Measurements from ENCODE around the gene ESRRA.
A peak's percentile ranks its signal among the peaks of the same experiment; 100 is the strongest.

ESRRA gene

GRCh38 chr11:64333556-64333955 is 28.2 kb downstream of the ESRRA start:
- DNase-seq, result no peak

- no peak for DNase-seq
Measured at GRCh38 chr11:64334764-64335735, 29.7 kb downstream of the ESRRA start.

DNA sequence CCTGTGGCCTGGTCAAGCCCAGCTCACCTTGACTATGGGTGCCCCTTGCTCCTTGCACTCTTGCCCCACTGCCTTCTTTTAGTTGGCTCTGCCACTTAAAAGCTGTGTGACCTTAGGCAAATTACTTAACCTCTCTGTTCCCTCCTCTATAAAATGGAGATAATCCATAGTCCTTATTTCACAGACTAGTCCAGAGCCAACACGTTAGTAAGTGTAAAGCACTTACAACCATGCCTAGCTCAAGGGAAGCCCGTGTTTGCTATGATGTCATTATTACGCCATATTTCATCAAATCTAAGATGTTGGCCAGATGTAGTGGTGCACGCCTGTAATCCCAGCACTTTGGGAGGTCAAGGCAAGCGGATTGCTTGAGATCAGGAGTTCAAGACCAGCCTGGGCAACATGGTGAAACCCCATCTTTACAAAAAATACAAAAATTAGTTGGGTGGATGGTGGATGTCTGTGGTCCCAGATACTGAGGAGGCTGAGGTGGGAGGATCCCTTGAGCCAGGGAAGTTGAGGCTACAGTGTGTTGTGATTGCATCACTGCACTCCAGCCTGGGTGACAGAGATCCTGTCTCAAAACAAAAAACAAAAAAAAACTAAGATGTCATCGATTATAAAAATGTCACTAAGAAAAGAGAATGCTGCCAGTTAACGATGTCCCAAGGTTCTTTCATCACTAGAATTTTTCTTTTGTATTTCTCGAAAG is 32.4 kb downstream of the ESRRA start:
- no peak for DNase-seq

- no peak for DNase-seq
Measured at GRCh38 chr11:64338716-64339115, 33.4 kb downstream of the ESRRA start.

GRCh38 chr11:64339286-64339685 is 34.0 kb downstream of the ESRRA start:
- no peak for DNase-seq

DNA sequence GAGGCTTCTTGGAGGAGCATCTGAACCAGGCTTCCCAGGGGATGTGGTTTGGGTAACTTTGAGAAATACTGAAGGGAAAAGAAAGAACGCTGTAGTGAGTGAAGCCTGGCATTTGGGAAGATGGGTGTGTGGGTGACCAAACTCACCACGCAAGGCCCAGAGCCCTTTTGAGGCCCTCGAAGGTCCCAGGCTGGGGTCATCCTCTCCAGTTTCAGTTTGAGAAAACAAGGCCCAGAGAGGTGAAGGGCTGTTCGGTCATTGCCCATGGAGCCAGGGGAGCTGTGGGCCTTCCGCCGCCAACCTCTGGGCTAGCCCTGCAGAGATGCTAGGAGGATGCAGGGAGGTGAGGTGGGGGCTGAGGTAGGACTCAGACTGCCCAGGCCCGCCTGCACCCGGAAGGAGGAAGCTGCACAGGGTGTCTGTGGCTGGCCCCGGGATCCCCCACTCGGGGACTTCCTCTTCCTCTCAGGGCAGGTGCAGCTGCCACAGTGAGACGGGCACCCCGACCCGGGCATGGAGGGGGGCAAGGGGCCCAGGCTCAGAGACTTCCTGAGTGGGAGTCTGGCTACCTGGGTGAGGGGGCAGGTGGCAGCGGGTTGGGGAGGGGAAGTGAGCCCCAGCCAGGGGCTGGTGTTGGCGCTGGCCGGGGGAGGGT is 34.6 kb downstream of the ESRRA start, which contains the start of gene CCDC88B:
CCDC88B (plus strand) TSS at position 451 of the 655 bp plus-strand sequence; CDS start at position 514, 63 bp downstream.
- DNase-seq, result peak; percentile 79

DNA sequence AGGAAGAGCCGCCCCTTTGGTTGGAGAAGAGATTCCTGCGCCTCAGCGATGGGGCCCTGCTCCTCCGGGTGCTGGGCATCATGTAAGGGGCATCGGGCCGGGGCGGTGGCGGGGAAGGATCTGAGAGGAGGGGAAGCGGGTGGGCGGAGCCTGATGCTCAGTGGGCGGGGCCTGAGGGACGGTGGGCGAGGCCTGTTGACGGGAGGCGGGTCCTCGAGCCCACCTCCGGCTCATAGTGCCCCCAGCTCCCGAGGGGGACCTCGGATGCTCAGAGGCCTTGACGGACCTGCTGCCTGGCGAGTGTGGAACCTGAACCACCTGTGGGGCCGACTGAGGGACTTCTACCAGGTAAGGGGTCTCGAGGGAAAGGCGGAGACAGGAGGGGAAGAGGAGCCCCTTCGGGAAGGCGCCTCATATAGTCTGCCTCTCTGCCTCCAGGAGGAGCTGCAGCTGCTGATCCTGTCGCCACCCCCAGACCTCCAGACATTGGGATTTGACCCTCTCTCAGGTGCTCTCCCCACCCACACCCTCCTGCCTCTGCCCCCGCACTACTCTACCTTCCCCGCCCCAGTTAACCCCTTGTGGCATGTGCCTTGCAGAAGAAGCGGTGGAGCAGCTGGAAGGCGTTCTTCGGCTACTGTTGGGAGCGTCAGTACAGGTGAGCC is 35.5 kb downstream of the ESRRA start:
- peak; percentile 80 for DNase-seq

DNA sequence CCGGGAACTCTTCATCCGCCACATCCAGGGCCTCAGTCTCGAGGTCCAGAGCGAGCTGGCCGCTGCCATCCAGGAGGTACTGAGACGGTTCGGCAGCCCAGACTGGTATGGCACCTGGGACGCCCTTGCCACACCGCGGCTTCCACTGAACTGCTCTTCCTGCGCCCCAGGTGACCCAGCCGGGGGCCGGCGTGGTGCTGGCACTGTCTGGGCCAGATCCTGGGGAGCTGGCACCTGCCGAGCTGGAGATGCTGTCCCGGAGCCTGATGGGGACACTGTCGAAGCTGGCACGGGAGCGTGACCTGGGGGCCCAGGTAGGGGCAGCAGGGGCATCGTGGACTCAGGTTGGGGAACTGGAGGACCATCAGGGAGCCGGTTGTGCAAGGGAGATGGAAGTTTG is 36.1 kb downstream of the ESRRA start:
- no peak for DNase-seq

DNA sequence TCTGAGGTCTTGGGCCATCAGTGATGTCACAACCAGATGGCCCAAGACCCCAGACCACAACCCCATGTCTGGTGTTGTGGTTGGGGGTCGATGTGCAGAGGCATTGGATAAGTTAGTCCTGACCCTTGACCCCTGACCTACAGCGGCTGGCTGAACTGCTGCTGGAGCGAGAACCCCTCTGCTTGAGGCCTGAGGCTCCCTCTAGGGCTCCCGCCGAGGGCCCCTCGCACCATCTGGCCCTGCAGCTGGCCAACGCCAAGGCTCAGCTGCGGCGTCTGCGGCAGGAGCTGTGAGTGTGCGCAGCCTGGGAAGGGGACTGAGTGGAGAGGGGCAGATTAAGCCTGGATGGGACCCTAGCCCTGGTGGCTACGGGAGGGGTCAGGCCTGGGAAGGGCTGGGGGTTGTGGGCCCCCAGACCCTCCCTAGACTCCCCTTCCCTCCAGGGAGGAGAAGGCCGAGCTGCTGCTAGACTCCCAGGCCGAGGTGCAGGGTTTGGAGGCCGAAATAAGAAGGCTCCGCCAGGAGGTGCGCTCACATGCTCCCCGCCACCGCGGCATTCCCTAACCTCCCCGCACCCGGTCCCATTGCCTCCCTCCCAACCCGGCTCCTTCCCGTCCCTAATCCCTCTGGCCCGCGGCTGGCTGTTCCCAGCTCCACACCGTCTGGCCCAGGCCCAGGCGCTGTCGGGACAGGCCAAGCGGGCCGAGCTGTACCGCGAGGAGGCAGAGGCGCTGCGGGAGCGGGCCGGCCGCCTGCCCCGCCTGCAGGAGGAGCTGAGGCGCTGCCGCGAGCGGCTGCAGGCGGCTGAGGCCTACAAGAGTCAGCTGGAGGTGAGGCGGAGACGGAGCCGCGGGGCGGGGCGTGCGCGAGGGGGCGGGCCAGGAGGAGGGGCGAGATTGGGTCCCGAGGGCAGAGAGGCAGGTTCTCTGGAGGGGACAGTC is 36.8 kb downstream of the ESRRA start:
- peak; percentile 92 for DNase-seq

- DNase-seq, result no peak
Measured at GRCh38 chr11:64342869-64343745, 37.8 kb downstream of the ESRRA start.

GRCh38 chr11:64343767-64344559 is 38.6 kb downstream of the ESRRA start:
- no peak for DNase-seq

- no peak for DNase-seq
Measured at GRCh38 chr11:64344787-64345186, 39.5 kb downstream of the ESRRA start.

DNA sequence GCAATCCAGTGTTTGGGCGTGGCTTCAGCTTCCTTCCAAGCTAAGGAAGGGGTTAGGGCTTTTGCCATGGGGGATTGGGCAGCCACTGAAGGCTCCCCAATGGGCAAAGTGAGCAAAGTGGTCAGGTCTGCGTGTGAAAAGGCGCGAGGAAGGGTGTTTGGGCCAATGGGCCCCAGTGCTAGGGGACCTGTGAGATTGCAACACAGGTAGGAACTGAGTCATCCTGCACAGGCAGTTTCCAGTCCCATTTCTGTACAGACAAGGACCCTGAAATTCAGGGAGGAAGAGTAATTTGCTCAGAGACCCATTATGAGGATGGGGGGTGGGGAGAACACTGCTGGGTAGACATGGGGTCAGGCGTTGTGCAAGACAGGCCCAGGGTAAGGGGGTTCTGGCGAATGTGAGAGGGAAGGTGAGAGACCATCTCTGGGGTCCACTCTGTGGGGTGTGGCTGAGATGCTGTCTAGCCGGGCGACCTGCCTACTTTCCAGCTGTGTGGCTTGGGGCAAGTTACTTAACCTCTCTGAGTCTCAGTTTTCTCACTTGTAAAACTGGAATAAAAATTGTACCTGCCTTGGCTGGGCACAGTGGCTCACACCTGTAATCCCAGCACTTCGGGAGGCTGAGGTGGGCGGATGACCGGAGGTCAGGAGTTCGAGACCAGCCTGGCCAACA is 42.0 kb downstream of the ESRRA start:
- DNase-seq, result no peak

GRCh38 chr11:64348383-64349024 is 43.2 kb downstream of the ESRRA start:
- no peak for DNase-seq

DNA sequence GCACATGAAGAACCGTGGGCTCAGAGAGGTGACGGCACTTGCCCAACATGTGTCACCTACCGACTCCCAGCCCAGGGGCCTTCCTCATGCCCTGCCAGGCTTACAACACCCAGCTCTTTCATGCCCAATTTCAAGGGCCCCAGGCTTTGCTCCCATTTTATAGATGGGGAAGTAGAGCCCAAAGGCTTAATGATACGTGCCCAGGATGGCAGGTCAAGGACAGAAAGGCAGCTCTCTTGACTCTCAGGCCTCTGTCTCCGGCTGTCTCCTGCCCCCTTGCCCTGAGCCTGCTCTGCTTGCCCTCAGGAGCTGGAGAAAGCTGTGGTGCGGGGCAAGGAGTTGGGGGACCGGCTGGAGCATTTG is 43.7 kb downstream of the ESRRA start:
- no peak for DNase-seq

GRCh38 chr11:64349404-64349803 is 44.1 kb downstream of the ESRRA start:
- DNase-seq, result no peak

DNA sequence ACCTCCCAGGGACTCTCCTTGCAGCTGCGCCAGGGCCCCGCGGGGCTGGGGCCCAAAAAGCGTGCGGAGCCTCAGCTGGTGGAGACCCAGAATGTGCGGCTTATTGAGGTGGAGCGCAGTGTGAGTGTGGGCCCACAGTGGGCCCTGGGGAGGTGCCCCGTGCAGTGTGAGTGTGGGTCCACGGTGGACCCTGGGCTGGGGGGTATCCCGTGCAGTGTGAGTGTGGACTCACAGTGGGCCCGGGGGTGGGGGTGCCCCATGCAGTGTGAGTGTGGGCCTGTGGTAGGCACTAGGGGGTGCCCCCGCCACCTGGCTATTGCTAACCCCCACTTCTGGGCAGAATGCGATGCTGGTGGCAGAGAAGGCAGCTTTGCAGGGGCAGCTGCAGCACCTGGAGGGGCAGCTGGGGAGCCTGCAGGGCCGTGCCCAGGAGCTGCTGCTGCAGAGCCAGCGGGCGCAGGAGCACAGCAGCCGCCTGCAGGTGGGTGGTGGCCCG is 45.9 kb downstream of the ESRRA start:
- DNase-seq, result no peak

Measured in stimulated activated CD4-positive, alpha-beta T cell treated with anti-CD3 and anti-CD28 coated beads, Interleukin-4, amount 100 ng/mL, for 1 hour (primary cell).